GM21786 (cell line): ENCODE measurements around the gene DRD2.

Experiments used
- ATAC-seq: cut with Tn5 transposase; IDR thresholded peaks from one replicate; pipeline ENCODE4 v1.9.1; 2021; ENCODE audit not compliant: unreplicated experiment

The DRD2 gene

GRCh38 chr11:113375402-113375801 lies 99.8 kb downstream of the DRD2 start:
- ATAC-seq = no peak

- no peak for ATAC-seq
Measured at GRCh38 chr11:113373981-113374560, 101.1 kb downstream of the DRD2 start.

- ATAC-seq = no peak
Measured at GRCh38 chr11:113373306-113373705, 101.9 kb downstream of the DRD2 start.

GRCh38 chr11:113372309-113372708 lies 102.9 kb downstream of the DRD2 start:
- no peak for ATAC-seq

- ATAC-seq = no peak
Measured at GRCh38 chr11:113370634-113371033, 104.6 kb downstream of the DRD2 start.

- no peak for ATAC-seq
Measured at GRCh38 chr11:113369411-113369810, 105.8 kb downstream of the DRD2 start.

GRCh38 chr11:113365895-113366294 lies 109.3 kb downstream of the DRD2 start:
- no peak for ATAC-seq

- ATAC-seq = no peak
Measured at GRCh38 chr11:113363996-113364641, 111.1 kb downstream of the DRD2 start.

GRCh38 chr11:113363406-113363805 lies 111.8 kb downstream of the DRD2 start:
- no peak for ATAC-seq
